ENCODE results near the gene PIEZO2.
"Not testable (repeated sequence)": the region's sequence is repeated elsewhere in the genome, so short reads cannot be mapped to it uniquely, and the experiment has no call there.

The PIEZO2 gene

DNA sequence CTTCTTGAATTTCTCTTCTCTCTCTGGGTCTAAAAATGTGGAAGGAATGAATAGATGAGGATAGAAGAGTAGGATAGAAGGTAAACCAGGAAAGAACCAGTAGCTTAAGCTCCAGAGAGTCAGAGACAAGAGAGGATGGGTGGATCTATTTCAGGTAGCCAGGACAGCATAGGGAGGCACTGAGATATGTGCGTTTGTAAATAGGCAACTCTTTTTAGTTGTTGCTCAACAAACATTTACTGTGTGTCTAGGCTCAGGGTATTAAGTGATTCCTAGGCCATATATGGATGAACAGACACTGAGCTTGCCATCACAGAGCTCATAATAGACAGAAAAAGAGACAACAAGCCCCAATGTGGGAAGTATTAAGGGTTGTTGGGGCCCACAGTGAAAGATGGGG is 463.1 kb downstream of the PIEZO2 start:
- no peak for DNase-seq

DNA sequence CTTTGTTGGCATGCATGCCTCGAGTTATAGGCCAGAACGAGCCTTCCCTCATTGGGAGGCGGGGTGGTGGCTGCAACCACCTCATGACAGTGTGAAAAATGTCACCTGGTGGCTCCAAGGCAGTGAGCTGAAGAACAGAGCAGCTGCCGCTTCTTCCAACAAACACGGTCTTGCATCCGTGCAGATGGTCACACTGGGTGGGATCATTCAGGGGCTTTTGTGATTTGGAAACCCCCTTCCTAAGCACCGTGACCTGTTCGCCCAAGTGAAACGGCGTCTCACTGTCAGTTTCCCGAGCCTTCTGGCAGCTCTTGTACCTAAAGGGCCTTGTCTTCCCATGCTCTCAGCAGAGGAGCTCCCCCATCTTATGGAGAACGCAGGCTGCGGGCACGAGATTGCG is 463.9 kb downstream of the PIEZO2 start:
- DNase-seq: no peak

GRCh38 chr18:10682368-10682714 is 467.0 kb downstream of the PIEZO2 start:
- no peak for DNase-seq

- DNase-seq: no peak
Measured at GRCh38 chr18:10681581-10682367, 467.6 kb downstream of the PIEZO2 start.

GRCh38 chr18:10680271-10680596 is 469.1 kb downstream of the PIEZO2 start:
- DNase-seq: no peak

DNA sequence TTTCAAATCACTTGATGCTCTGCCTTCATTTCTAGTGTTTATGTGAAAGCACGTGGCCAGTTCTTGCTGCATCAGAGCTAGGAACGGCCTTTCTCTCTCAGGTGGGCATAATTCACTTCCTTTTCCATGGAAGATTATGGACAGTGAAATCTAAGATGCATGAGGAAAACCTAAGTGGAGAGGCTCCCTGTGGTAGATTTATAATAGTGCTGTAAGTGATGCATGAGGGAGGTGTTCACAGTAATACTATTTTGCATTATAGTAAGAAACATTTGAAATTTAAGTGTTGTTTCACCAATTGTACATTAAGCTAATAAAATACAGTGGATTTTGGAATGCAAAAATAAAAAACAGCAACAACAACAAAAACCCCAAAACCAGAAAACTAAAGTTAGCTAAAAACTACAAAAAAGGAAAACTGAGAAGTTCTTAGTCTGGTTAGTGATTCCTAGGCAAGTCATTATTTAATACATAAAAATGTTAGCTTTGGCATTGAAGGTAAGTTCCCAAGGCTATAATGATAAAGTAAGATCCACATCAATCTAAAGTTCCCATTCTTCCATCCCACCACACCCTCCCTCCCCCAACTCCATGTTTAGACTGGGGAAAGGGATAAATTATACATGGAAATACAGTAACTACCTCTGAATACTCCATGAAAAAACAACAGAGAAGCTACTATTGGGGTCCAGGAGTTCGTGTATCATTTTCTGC is 469.7 kb downstream of the PIEZO2 start:
- DNase-seq: no peak

DNA sequence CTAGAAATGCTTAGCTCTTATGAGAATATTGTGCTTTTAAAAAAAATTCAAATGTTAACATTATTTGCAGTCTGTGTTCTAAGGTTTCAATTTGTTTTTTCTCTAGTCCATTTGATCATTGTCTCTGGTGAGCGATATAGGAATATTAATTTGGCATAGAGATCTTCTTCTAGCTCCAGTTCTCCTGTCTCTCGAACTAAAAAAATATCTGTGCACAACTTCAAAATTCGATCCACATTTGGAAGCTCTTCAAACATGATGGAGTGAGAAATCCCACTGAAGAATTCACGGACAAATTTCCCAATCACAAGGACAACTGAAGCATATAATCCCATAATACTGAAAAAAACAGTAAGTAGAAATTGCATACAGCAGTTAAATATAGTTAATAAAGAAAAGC is 477.9 kb downstream of the PIEZO2 start:
- DNase-seq: no peak

DNA sequence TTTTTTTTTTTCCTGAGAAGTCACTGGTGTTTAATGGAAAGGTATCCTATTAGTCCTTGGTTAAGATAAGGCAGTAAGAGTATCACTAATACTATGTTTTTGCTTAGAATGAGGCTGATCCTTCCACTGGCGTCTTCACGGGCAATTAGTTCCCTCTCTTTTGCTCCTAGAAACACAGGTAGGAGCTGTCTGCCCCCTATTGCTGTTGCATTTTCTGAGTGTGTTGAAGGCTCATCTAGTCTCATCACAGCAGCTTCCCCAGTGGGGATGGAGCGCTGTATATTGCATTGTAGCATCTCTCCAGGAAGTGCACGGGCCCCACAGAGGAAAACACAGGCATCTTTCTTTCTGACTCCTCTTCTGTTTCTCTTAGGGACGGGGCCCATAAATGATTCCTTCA is 478.5 kb downstream of the PIEZO2 start:
- DNase-seq: no peak

GRCh38 chr18:10669441-10670100 is 479.8 kb downstream of the PIEZO2 start:
- no peak for DNase-seq

GRCh38 chr18:10663750-10664149 is 485.6 kb downstream of the PIEZO2 start:
- DNase-seq: no peak

GRCh38 chr18:10661317-10661716 is 488.1 kb downstream of the PIEZO2 start:
- no peak for DNase-seq

GRCh38 chr18:10660179-10660884 is 489.0 kb downstream of the PIEZO2 start:
- DNase-seq: no peak

GRCh38 chr18:10659594-10659993 is 489.8 kb downstream of the PIEZO2 start:
- DNase-seq: no peak

GRCh38 chr18:10659000-10659399 is 490.4 kb downstream of the PIEZO2 start:
- no peak for DNase-seq

DNA sequence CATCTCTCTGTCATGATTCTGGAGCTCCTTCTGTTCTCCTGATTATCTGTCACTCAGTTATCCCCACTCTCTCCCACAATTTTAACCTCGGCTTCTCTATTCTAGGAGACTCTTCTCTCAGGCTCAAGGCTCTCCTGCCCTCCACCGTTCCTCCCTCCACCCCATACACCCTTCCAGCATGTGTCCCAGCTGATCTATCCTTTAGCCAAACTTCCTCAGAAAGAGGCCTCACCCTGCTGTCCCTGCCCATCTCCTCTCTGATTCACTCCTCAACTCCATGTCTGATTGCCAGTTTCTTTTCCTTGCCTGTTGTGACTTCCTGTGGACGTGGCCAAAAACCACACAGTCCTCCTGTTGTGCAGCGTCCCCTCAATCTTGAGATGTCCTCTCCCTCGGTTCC is 505.4 kb downstream of the PIEZO2 start:
- not testable (repeated sequence) for DNase-seq

GRCh38 chr18:10642915-10643524 is 506.3 kb downstream of the PIEZO2 start:
- not testable (repeated sequence) for DNase-seq

DNA sequence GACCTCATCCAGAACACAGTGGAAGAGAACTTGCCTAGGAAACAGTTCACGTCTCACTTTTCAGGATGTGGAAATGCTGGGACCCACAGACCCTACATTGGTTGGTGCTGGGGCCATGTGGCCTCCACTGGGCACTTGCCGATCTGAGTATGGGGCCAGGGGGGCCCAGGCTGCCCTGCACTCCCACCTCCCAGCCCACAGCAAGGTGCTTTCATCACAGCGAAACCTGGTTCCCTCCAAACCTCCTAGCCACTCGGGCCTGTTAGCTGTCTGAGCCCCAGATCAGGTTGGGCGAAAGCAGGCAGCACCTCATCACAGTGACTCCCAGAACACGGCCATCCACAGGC is 510.9 kb downstream of the PIEZO2 start:
- DNase-seq: not testable (repeated sequence)

- DNase-seq: not testable (repeated sequence)
Measured at GRCh38 chr18:10637858-10638538, 511.4 kb downstream of the PIEZO2 start.

DNA sequence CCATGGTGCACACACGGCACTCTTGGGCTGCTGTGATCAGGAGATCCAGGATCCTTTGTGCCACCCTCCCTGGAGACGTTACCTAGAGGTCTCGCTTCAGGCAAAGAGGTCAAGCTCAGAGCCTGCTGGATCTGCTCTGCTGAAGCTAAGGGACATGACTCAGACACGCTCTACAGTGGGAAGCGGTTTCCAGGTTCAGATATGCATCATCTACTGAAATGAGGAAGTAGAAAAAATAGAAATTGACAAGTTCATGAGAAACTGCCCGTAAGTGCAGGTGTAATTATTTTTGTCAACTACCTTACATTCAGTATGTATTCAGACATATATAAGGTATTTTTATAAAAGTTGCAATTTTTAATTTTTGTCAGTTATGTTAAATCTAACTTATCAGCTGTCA is 520.3 kb downstream of the PIEZO2 start:
- DNase-seq: not testable (repeated sequence)

DNA sequence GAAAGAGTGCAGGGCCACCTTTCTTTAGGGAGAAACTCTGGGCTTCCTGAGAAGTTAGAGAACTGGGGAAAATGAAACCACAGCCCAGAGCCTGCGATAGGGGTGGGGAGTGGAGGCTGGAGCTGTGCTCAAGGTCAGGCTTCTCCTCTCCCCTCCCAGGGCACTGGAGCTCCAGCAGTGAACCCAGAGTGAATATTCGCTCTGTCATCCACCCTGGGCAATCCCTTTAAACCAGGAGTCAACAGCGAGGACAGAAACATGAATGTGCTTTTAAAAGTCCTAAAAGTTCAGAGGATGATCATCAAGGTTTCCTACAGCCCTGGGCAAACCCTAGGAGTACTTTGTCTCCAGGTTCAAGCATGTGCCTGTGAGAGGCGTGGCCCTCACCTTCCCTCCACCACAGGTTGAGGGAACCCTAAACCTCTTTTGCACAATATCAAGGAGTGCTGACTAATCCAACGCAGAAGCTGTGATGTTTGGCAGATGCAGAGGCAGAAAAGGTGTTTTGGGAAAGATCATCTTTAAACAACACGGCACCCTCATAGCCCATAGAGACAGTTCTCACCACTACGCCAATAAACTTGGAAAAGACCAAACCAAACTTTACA is 522.7 kb downstream of the PIEZO2 start:
- DNase-seq: not testable (repeated sequence)

DNA sequence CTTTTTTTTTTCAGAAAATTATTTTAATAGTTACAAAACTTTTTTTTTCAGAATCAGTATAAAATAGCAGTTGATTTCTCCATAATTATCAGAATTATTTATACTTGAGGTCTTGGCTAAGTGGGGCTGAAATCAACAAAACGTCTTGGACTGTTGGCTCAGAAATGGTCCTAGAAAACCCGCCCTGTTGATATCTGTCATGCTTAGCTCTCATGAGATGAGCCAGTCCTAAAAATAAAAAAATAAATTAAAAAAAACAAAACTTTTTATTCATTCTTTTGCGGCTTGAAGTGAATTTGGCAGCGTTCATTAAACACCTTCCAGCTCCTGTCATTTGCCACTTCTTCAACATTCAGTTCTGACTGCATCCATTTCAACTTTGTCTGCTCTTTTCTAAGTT is 525.8 kb downstream of the PIEZO2 start:
- DNase-seq: not testable (repeated sequence)
